Renal cortical epithelial cell (primary cell): ENCODE results near the gene SSBP4. TPM values are rescaled to one million over a fixed set of nuclear protein-coding genes. Genes with fewer than 3 reads are reported as not detected.

Source experiments
- total RNA-seq: library from RNA; depleted of rRNA; stranded (reverse); fragments of >200 nt; gene quantifications from 2 replicates; pipeline ENCODE4 v1.2.3, GENCODE V29; 2014

SSBP4 gene
- total RNA-seq, 1 donor from 2014 or later = 40.5 TPM

Other genes starting within 250 kb of the SSBP4 start
- gene IFI30, start 245.6 kb upstream of the SSBP4 start, total RNA-seq = 20.8 and 25.1 TPM in 2 replicates
- 12.3 and 57.1 TPM in 2 replicates for gene MPV17L2, start 226.2 kb upstream of the SSBP4 start, total RNA-seq
- gene RAB3A, start 215.4 kb upstream of the SSBP4 start, total RNA-seq = 0.35 and 0.80 TPM in 2 replicates
- under 0.01 and 0.20 TPM in 2 replicates for gene PDE4C, start 193.0 kb upstream of the SSBP4 start, total RNA-seq
- 0.50 TPM in 1 of 2 replicates, not detected in the other for gene IQCN, start 144.9 kb upstream of the SSBP4 start, total RNA-seq
- 140 and 234 TPM in 2 replicates for gene JUND, start 137.8 kb upstream of the SSBP4 start, total RNA-seq
- gene LSM4, start 96.3 kb upstream of the SSBP4 start, total RNA-seq = 115 and 223 TPM in 2 replicates
- gene PGPEP1, start 78.8 kb upstream of the SSBP4 start, total RNA-seq = 24.0 and 33.2 TPM in 2 replicates
- gene GDF15, start 33.2 kb upstream of the SSBP4 start, total RNA-seq = 108 and 190 TPM in 2 replicates
- gene LRRC25, start 21.8 kb upstream of the SSBP4 start, total RNA-seq = not detected in 2 replicates
- gene ISYNA1, start 18.7 kb downstream of the SSBP4 start, total RNA-seq = 37.5 and 69.9 TPM in 2 replicates
- gene ELL, start 102.7 kb downstream of the SSBP4 start, total RNA-seq = 7.5 and 13.3 TPM in 2 replicates
- gene FKBP8, start 124.2 kb downstream of the SSBP4 start, total RNA-seq = 215 and 278 TPM in 2 replicates
- 47.6 and 76.4 TPM in 2 replicates for gene KXD1, start 138.5 kb downstream of the SSBP4 start, total RNA-seq
- 485 and 589 TPM in 2 replicates for gene UBA52, start 152.5 kb downstream of the SSBP4 start, total RNA-seq
- gene REX1BD, start 169.4 kb downstream of the SSBP4 start, total RNA-seq = 30.2 and 62.2 TPM in 2 replicates
- gene CRLF1, start 187.4 kb downstream of the SSBP4 start, total RNA-seq = 0.30 TPM in 1 of 2 replicates, not detected in the other
- 0.40 TPM in 1 of 2 replicates, not detected in the other for gene TMEM59L, start 193.5 kb downstream of the SSBP4 start, total RNA-seq
- gene KLHL26, start 217.6 kb downstream of the SSBP4 start, total RNA-seq = 2.3 and 13.9 TPM in 2 replicates